Activated T-helper 9 cell treated with anti-CD3 and anti-CD28 coated beads, Interleukin-2, amount 50 U/mL, for 16 hours (primary cell): Measurements from ENCODE around the gene OR5T3.
"Not testable (repeated sequence)": the region's sequence is repeated elsewhere in the genome, so short reads cannot be mapped to it uniquely, and the experiment has no call there.

Experiments used
- DNase-seq: peaks from one replicate; pipeline ENCODE4 v3.0.0-alpha.2; 2020; ENCODE audit warnings: low read depth

OR5T3 gene

DNA sequence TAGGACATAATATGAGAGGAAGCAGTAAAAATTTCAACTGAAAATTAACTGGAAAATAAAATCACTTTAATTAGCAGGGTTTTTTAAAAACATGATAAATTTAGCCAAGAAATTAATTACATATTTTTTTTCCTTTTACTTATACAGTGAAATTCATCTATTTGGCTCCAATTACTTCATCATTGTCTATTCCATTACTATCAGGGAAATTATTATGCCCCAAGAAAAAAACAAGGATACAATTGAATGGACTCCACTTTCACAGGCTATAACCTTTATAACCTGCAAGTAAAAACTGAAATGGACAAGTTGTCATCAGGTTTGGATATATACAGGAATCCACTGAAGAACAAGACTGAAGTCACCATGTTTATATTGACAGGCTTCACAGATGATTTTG lies at the start of gene OR5T3:
TSS of gene OR5T3 (plus strand) at position 301 of the 400 bp plus-strand sequence. CDS start at position 301, 0 bp downstream.
- no peak for DNase-seq

DNA sequence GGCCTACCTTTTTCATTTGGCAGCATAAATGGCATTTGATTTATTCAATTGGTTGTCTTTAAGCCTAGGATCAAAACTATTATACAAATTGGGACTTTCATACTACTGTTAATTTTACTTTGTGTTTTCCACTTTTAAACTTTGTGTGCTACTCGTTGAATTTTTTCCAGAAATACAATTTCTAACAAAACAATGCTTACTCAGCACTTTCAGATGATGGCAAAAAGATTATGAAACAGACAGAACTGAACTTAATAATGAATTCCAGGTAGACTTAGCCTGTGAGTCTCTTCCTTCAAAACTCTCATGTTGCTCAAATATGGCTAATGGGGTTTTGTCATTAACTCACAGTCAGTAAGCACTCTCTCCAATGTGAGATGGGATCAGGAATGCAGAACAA lies 44.3 kb upstream of the OR5T3 start:
- no peak for DNase-seq

DNA sequence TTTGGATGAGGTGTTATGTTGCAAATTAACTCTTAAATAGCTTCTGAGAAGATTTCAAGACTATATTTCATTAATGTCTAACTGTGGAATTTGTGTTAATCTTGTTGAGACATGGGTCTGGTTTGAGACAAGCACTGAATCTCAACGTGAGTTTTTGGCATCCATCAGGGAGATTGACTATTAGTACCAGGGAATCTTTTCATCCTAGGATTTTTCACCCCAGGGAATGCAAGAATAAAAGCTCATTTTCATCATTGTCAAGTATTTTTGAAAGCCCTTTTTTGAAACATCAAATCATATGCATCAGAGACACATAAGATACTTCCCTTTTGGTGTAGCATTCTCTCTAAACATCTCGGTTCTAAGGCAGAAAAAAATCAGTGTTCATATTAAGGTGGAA lies 37.5 kb upstream of the OR5T3 start:
- DNase-seq, result no peak

DNA sequence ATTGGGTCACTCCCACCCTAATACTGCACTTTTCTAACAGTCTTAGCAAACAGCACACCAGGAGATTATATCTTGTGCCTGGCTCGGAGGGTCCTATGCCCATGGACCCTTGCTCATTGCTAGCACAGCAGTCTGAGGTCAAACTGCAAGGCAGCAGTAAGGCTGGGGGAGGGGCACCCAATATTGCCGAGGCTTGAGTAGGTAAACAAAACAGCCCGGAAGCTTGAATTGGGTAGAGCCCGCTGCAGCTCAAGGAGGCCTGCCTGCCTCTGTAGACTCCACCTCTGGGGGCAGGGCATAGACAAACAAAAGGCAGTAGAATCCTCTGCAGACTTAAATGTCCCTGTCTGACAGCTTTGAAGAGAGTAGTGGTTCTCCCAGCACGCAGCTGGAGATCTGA lies 32.3 kb upstream of the OR5T3 start:
- DNase-seq, result not testable (repeated sequence)

DNA sequence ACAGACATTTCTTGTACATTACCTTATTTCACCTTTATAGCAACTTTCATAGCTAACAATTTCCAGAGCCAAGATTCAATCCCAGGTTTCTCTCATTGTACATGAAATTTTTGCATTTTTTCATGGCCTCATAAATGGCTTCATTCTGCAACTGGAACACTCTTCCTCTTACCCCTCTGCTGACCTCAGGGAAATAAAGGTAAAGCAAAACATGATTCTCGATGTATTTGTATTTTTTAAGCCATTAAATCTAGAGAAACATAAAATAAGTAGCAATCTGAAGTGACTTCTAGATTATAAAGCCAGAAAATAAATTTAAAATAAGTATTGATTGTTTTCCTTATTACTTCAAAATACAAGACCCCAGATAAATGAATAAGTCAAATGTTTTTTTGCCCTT lies 17.9 kb upstream of the OR5T3 start, which contains the start of gene OR5T2:
TSS of gene OR5T2 (minus strand) at position 101 of the 400 bp plus-strand sequence. CDS start 1,193 bp downstream, outside the sequence.
- no peak for DNase-seq

DNA sequence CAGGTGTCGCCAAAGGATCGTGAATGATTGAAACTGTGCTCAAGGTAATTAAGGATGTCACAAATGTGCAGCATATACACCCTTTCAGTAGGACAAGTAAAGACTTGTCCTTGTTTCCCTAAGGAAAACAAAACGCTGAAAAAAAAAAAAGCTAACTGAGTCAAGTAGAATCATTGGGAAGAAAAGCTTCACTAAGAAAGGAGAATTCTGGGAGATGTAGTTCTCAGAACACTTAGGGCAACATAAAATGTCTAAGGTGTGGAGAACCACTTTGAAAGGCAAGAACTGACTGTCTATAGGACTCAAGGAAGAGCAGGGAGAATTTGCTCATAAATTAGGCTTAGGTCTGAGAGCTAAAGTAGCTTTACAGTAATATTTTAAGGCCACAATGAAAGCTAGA lies 19.0 kb downstream of the OR5T3 start:
- DNase-seq, result no peak

DNA sequence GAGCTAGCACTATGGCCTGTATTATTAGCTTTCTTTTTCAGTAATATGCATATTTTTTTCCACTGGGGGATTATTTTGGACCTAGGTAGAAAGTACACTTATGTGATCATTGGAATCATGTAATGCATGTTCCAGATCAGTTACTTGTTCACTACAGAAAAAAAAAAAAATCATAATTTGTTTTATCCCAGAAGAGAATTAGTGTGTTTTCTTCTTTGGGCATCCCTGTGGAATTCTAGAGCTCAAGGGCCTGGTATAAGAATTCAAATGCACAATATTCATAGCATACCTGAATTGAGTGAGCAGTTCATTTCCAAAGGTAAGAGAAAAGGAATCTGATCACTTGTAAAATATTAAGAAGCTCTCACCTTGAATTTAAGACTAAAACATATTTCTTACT lies 21.8 kb downstream of the OR5T3 start, which contains the start of gene OR5T1:
TSS of gene OR5T1 (plus strand) at position 301 of the 400 bp plus-strand sequence. CDS start 1,485 bp downstream, outside the sequence.
- no peak for DNase-seq

DNA sequence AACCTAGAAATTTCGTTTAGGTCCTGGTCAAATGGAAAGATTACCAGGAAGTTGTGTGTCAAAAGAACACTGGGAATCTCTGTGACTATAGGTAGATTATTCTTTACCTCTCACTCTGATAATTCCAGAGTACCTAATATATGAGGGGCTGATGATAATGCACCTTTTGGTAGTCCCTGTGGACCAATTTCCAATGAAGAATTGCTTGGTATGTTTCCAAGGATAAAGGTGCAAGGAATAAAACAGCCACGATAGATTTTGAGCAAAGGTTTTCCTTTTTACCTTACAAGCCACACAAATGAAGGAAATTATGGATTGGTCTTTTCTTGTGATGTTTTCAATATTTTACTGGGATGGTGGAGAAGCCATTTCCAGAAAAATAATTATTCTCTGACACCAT lies 40.1 kb downstream of the OR5T3 start, which contains the start of gene OR8H1:
TSS of gene OR8H1 (minus strand) at position 101 of the 400 bp plus-strand sequence. CDS start 1,192 bp downstream, outside the sequence.
- no peak for DNase-seq

DNA sequence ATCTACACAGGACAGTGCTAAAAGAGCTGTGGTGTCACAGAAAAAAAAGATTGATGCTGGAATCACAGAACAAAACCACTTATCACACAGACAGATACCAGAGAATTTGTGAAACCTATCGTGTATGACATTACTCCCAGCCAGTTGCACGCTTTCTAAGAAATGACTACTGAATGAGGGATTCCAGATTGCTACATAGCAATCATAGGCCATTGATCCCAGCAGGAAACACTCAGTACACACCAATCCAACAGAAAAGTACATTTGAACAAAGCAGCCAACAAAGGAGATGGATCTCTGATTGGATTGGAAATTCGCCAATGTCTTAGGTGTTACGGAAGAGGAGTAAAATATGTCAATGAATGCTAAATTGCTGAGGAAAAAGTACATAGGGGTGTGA lies 44.8 kb downstream of the OR5T3 start:
- no peak for DNase-seq
